Endothelial cell of umbilical vein (primary cell): ENCODE measurements around the gene NTSR1. TPM values are rescaled to one million over a fixed set of nuclear protein-coding genes. Genes with fewer than 3 reads are reported as not detected.

ENCODE experiments used
- BruUV-seq: library from RNA; stranded (reverse); fragments of 400-500 nt; replicated peaks from 2 replicates; lab custom pipeline; 2021; lab: Mats Ljungman, UMichigan
- CTCF ChIA-PET: fragments of 300-600, 350-600 bp; sonication (Branson Sonifier 250); formaldehyde crosslinking; loops from one replicate; lab custom pipeline; 2021; ENCODE audit warnings: antibody characterized with exemption, inconsistent platforms; lab: Charles Lee
- POLR2A ChIA-PET: fragments of 300-600, 350-600 bp; sonication (Branson Sonifier 250); formaldehyde crosslinking; loops from one replicate; lab custom pipeline; 2021; ENCODE audit warnings: antibody characterized with exemption, inconsistent platforms; lab: Charles Lee
- DNase-seq: peaks from one replicate; pipeline ENCODE4 v3.0.0-alpha.2; 2011; ENCODE audit warnings: low read depth, low spot score
- FAIRE-seq: peaks from 2 replicates; lab custom pipeline; 2011; peaks lifted over from hg19 to GRCh38; lab: Jason Lieb, UNC
- H2AFZ ChIP-seq: 2 replicates; pipeline ENCODE4 v1.6.0; 2012; ENCODE audit warnings: low read depth, low read length, control low read depth, inconsistent platforms
- H3K27ac ChIP-seq: 2 replicates; pipeline ENCODE4 v1.5.1; 2011; ENCODE audit warnings: low read depth, mild to moderate bottlenecking, control low read depth, low read length, moderate library complexity; ENCODE audit not compliant: insufficient read depth
- H3K27me3 ChIP-seq, 2 experiments: 2 replicates each; pipeline versions ENCODE4 v1.6.0 to v1.6.1; 2011; ENCODE audit warnings: low read length in 2 of 2, mixed read lengths in 1 of 2; ENCODE audit not compliant: control insufficient read depth in 2 of 2, insufficient read depth in 2 of 2
- H3K36me3 ChIP-seq, 2 experiments: 2 replicates in 1 of 2; 3 replicates in 1 of 2; pipeline ENCODE4 v1.5.1; 2011; ENCODE audit warnings: low read length in 2 of 2, mild to moderate bottlenecking in 1 of 2, moderate library complexity in 1 of 2; ENCODE audit not compliant: control insufficient read depth in 2 of 2, insufficient read depth in 2 of 2; ENCODE audit errors: extremely low read depth in 1 of 2
- H3K4me1 ChIP-seq: 3 replicates; pipeline ENCODE4 v1.5.1; 2011; ENCODE audit warnings: mild to moderate bottlenecking, low read length; ENCODE audit not compliant: control insufficient read depth, insufficient read depth; ENCODE audit errors: extremely low read depth
- H3K4me2 ChIP-seq: 2 replicates; pipeline ENCODE4 v1.6.1; 2011; ENCODE audit warnings: low read length, control low read depth, mixed read lengths; ENCODE audit not compliant: insufficient read depth
- H3K4me3 ChIP-seq, 3 experiments: fragments of 200-600 bp in 1 of 3; sonication (generic), shearing (Covaris generic) in 1 of 3; replicated peaks in 1 of 3; 2 replicates each; pipeline ENCODE4 v1.5.1; 2011 to 2016; ENCODE audit warnings: control low read depth in 3 of 3, low read length in 3 of 3, mild to moderate bottlenecking in 2 of 3, inconsistent platforms in 1 of 3, low read depth in 1 of 3, moderate library complexity in 1 of 3; ENCODE audit not compliant: insufficient read depth in 1 of 3
- H3K79me2 ChIP-seq: 2 replicates; pipeline ENCODE4 v1.6.0; 2012; ENCODE audit warnings: low read length, inconsistent platforms; ENCODE audit not compliant: control insufficient read depth, insufficient read depth
- H3K9ac ChIP-seq: replicated peaks from 2 replicates; pipeline ENCODE3; 2011; ENCODE audit warnings: low read length, control low read depth; ENCODE audit not compliant: insufficient read depth; ENCODE audit errors: extremely low read depth
- H3K9me1 ChIP-seq: replicated peaks from 3 replicates; pipeline ENCODE4 v1.6.0; 2011; ENCODE audit warnings: mild to moderate bottlenecking, low read length; ENCODE audit not compliant: control insufficient read depth, insufficient read depth; ENCODE audit errors: extremely low read depth
- H3K9me3 ChIP-seq: replicated peaks from 2 replicates; pipeline ENCODE4 v1.5.1; 2012; ENCODE audit warnings: low read length, inconsistent platforms; ENCODE audit not compliant: control insufficient read depth, insufficient read depth
- H4K20me1 ChIP-seq: replicated peaks from 2 replicates; pipeline ENCODE3; 2011; ENCODE audit warnings: mild to moderate bottlenecking, low read length; ENCODE audit not compliant: control insufficient read depth, insufficient read depth; ENCODE audit errors: extremely low read depth
- CTCF ChIP-seq, 2 donors: IDR thresholded peaks; 1 replicate in 1 of 2; 2 replicates in 1 of 2; pipeline ENCODE4 v1.5.1; 2011; ENCODE audit warnings: low read length in 2 of 2, mild to moderate bottlenecking in 2 of 2, moderate library complexity in 2 of 2, control low read depth in 1 of 2, inconsistent platforms in 1 of 2, low read depth in 1 of 2; ENCODE audit not compliant: insufficient read depth in 1 of 2; ENCODE audit errors: extremely low read depth in 1 of 2
- EZH2 ChIP-seq: IDR thresholded peaks from 2 replicates; pipeline ENCODE4 v1.6.1; 2012; ENCODE audit warnings: borderline replicate concordance, low read depth, mild to moderate bottlenecking, moderate library complexity, low read length, inconsistent platforms; ENCODE audit not compliant: severe bottlenecking
- FOS ChIP-seq: IDR thresholded peaks from 2 replicates; pipeline ENCODE4 v1.6.1; 2011; ENCODE audit warnings: mild to moderate bottlenecking, low read length, moderate library complexity, borderline replicate concordance; ENCODE audit not compliant: insufficient read depth
- GATA2 ChIP-seq: IDR thresholded peaks from 2 replicates; pipeline ENCODE4 v1.7.0; 2011; ENCODE audit warnings: low read depth, mild to moderate bottlenecking, moderate library complexity, mixed read lengths, low read length; ENCODE audit not compliant: insufficient read length, insufficient read depth
- JUN ChIP-seq: IDR thresholded peaks from 2 replicates; pipeline ENCODE4 v1.6.1; 2011; ENCODE audit warnings: borderline replicate concordance, low read depth; ENCODE audit not compliant: insufficient read length, insufficient read depth
- MYC ChIP-seq: IDR thresholded peaks from one replicate; pipeline ENCODE4 v1.6.1; 2011; ENCODE audit warnings: mild to moderate bottlenecking, low read depth, low read length
- POLR2A ChIP-seq: IDR thresholded peaks from 2 replicates; pipeline ENCODE4 v1.6.1; 2012; ENCODE audit warnings: low read depth, mild to moderate bottlenecking, control low read depth, low read length
- POLR2AphosphoS5 ChIP-seq: IDR thresholded peaks from 2 replicates; pipeline ENCODE4 v1.6.1; 2012; ENCODE audit warnings: low read depth, mild to moderate bottlenecking, control low read depth, low read length, moderate library complexity; ENCODE audit not compliant: insufficient read depth
- dilution Hi-C: fragments of 300-500 bp; cut with MboI; formaldehyde crosslinking; loops from one replicate; pipeline ENCODE4 v1.15.0; 2019; ENCODE audit warnings: low sequenced_read_pairs; ENCODE audit not compliant: extremely low pct_ligation_motif_present
- intact Hi-C: fragments of 100-400 bp; cut with micrococcal nuclease; formaldehyde crosslinking; loops from one replicate; pipeline ENCODE4 v1.10.0; 2022
- polyA plus RNA-seq, 4 experiments: library from polyadenylated mRNA; depleted of rRNA in 3 of 4; stranded (reverse) in 3 of 4; unstranded in 1 of 4; fragments of >200 nt; gene quantifications; 2 replicates each; pipeline versions ENCODE4 v1.2.1 to v1.2.3, GENCODE V29; 2011 to 2012; ENCODE audit warnings: missing spikeins in 1 of 4
- total RNA-seq: library from RNA; stranded (reverse); gene quantifications from 2 replicates; pipeline ENCODE4 v1.2.3, GENCODE V29; 2021
- TF ChIP-seq, protein P1 (sequence below): IDR thresholded peaks from 2 replicates; pipeline ENCODE4 v1.6.1; 2011; ENCODE audit not compliant: insufficient read depth, insufficient read length

Gene NTSR1
- total and polyA plus RNA-seq, 2 donors (not counting 3 experiments of a cell fraction or from before 2014, with no cell fraction given), result 0.14 to 2.1 TPM

DNA sequence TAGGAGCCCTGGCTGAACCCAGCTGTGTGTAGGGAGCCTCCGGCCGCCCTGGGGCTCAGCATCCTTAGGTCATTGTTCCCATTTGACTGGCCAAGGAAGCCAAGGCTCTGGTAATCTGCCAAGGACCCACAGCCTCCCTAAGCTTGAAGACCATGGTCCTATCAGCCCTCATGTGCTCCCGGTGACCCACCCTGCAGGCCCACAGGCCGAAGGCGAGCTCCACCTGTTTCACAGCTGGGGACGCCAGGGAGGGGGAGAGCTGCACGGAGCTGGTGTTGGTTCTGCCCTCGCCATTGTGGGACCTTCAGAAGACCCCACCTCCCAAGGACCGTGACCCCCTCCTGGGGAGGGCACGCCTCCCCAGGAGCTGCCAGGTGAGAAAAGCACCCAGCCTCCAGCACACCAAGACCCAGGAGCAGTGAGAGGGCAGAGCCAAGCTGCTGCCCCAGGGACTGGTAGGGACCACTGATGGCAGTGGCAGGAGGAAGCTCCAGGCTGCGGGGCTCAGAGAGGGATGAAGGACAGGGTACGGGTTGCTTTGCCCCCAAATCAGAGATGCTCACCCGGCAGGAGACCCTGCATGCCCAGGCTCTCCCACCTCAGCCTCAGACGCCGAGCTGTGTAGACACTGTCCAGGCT lies 56.9 kb downstream of the NTSR1 start:
- Histone ChIP-seq H3K4me3 (no peak overlapping the region), H2AFZ (no peak overlapping the region), H3K4me2 (no peak overlapping the region), H3K27me3 (no peaks in the 10 kb centered on the region), H4K20me1 (no peaks in the 10 kb centered on the region), H3K79me2 (no peaks in the 10 kb centered on the region), H3K4me1 (no peaks in the 10 kb centered on the region), H3K36me3 (no peaks in the 10 kb centered on the region), H3K27ac (no peak overlapping the region), H3K9ac (no peak overlapping the region), H3K9me3 (no peaks in the 10 kb centered on the region), H3K9me1 (no peaks in the 10 kb centered on the region)
- no peak for TF ChIP-seq JUN
- TF ChIP-seq POLR2A, result no peak
- TF ChIP-seq FOS, result no peak
- TF ChIP-seq CTCF (IDR thresholded peaks at IDR 0.05; ENCODE audit: extremely low read depth in 1 of 2, insufficient read depth in 1 of 2, low read depth in 1 of 2, low read length in 2 of 2), result no peak
- POLR2A ChIA-PET, result no interaction called here
- intact Hi-C loops (no loop called here), dilution Hi-C loops (no loop called here)
- no TSS peak for BruUV-seq
- CTCF ChIA-PET, result interaction anchor here (0.6 to 2.0 kb wide), 3 partner anchors 12 to 77 kb away, joined by 3 to 7 read pairs (median 4); no protein-coding TSS in a partner anchor
- no peak for DNase-seq
- no peak for FAIRE-seq

DNA sequence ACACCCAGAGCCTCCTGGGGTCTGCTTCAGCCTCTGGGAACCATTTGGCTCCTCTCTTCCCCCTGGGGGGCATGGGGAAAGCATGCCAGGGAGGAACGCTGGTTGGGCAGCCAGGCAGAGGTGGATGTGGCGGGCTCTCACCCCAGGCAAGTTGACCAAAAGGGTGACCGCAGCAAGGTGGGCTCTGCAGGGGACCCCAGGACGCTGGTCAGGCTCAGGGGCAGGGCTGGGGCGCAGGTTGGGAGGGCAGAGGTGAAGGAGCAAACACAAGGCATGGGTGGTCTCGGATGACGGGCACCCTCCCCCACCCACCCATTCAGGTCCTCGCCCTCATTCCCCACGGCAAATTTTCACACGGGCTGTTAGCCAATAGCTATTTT lies 57.4 kb downstream of the NTSR1 start:
- DNase-seq (no peak), FAIRE-seq (no peak)
- ChIA-PET POLR2A (no interaction called here), CTCF (interaction anchor here (0.6 to 2.0 kb wide), 4 partner anchors 12 to 77 kb away, joined by 3 to 7 read pairs (median 4); no protein-coding TSS in a partner anchor)
- Histone ChIP-seq H3K4me2 (no peak overlapping the region), H3K27me3 (no peaks in the 10 kb centered on the region), H3K9me1 (no peaks in the 10 kb centered on the region), H3K27ac (no peak overlapping the region), H3K36me3 (no peaks in the 10 kb centered on the region), H4K20me1 (no peaks in the 10 kb centered on the region), H3K9ac (no peak overlapping the region), H3K9me3 (no peaks in the 10 kb centered on the region), H3K79me2 (no peaks in the 10 kb centered on the region), H2AFZ (no peak overlapping the region), H3K4me3 (no peak overlapping the region), H3K4me1 (no peaks in the 10 kb centered on the region)
- intact Hi-C loops, result no loop called here
- BruUV-seq, result no TSS peak
- TF ChIP-seq FOS, result no peak
- no peak for TF ChIP-seq EZH2
- TF ChIP-seq JUN, result no peak
- TF ChIP-seq POLR2AphosphoS5, result no peak
- TF ChIP-seq, protein P1, sequence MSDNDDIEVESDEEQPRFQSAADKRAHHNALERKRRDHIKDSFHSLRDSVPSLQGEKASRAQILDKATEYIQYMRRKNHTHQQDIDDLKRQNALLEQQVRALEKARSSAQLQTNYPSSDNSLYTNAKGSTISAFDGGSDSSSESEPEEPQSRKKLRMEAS, result no peak
- TF ChIP-seq MYC, result no peak
- no peak for TF ChIP-seq GATA2
- no peak for TF ChIP-seq CTCF (IDR thresholded peaks at IDR 0.05; ENCODE audit: extremely low read depth in 1 of 2, insufficient read depth in 1 of 2, low read depth in 1 of 2, low read length in 2 of 2)
- TF ChIP-seq POLR2A, result no peak
- dilution Hi-C loops, result no loop called here
